Loucy (cell line): ENCODE data around the gene PRSS12.

Source experiments
- H2AFZ ChIP-seq: fragments of 200-600 bp; sonication (generic); 2 replicates; pipeline ENCODE4 v1.6.0; 2016; ENCODE audit warnings: antibody characterized with exemption, mild to moderate bottlenecking, low read length, moderate library complexity
- H3F3A ChIP-seq: fragments of 200-600 bp; 2 replicates; pipeline ENCODE4 v1.6.0; 2016; ENCODE audit warnings: antibody characterized with exemption, low read depth, mild to moderate bottlenecking
- H3K27me3 ChIP-seq: fragments of 200-600 bp; sonication (generic); 2 replicates; pipeline ENCODE4 v1.6.1; 2014; ENCODE audit warnings: low read length, mild to moderate bottlenecking; ENCODE audit not compliant: insufficient read depth, poor library complexity, severe bottlenecking
- H3K36me3 ChIP-seq: fragments of 200-600 bp; sonication (generic); 2 replicates; pipeline ENCODE4 v1.6.1; 2016; ENCODE audit warnings: low read length; ENCODE audit not compliant: insufficient read depth
- H3K4me1 ChIP-seq: fragments of 200-600 bp; sonication (generic); 2 replicates; pipeline ENCODE4 v1.5.1; 2014; ENCODE audit warnings: low read length, mild to moderate bottlenecking; ENCODE audit not compliant: insufficient read depth, poor library complexity, severe bottlenecking
- H3K4me2 ChIP-seq: fragments of 200-600 bp; sonication (generic); 2 replicates; pipeline ENCODE4 v1.6.0; 2014; ENCODE audit warnings: antibody characterized with exemption, low read length, low read depth, mild to moderate bottlenecking; ENCODE audit not compliant: poor library complexity, severe bottlenecking
- H3K4me3 ChIP-seq: fragments of 200-600 bp; sonication (generic); 2 replicates; pipeline ENCODE4 v1.5.1; 2014; ENCODE audit warnings: low read length, mild to moderate bottlenecking, mixed read lengths; ENCODE audit not compliant: poor library complexity, severe bottlenecking
- H3K79me2 ChIP-seq: fragments of 200-600 bp; sonication (generic); 2 replicates; pipeline ENCODE4 v1.6.1; 2014; ENCODE audit warnings: low read length; ENCODE audit not compliant: insufficient read depth
- H3K9ac ChIP-seq: fragments of 200-600 bp; sonication (generic); 2 replicates; pipeline ENCODE4 v1.6.0; 2014; ENCODE audit warnings: mild to moderate bottlenecking, low read depth, low read length, moderate library complexity; ENCODE audit not compliant: poor library complexity, severe bottlenecking
- H3K9me2 ChIP-seq: fragments of 200-600 bp; sonication (generic); replicated peaks from 2 replicates; pipeline ENCODE4 v1.6.1; 2016; ENCODE audit warnings: low read depth, low read length, mixed read lengths
- H3K9me3 ChIP-seq: fragments of 200-600 bp; sonication (generic); 2 replicates; pipeline ENCODE4 v1.6.1; 2014; ENCODE audit warnings: mild to moderate bottlenecking, antibody characterized with exemption, low read length, low read depth; ENCODE audit not compliant: insufficient read depth
- H4K20me1 ChIP-seq: fragments of 200-600 bp; sonication (generic); 2 replicates; pipeline ENCODE4 v1.6.0; 2014; ENCODE audit warnings: antibody characterized with exemption, low read length, mild to moderate bottlenecking; ENCODE audit not compliant: insufficient read depth, poor library complexity, severe bottlenecking
- EZH2phosphoT487 ChIP-seq: fragments of 200-600 bp; IDR thresholded peaks from 2 replicates; pipeline ENCODE4 v1.6.1; 2018; ENCODE audit warnings: antibody characterized with exemption, mild to moderate bottlenecking, moderate library complexity, borderline replicate concordance
- TF ChIP-seq, protein P1 (sequence below): fragments of 200-600 bp; sonication (generic); conservative IDR thresholded peaks from 2 replicates; pipeline ENCODE4 v1.5.1; 2014; ENCODE audit warnings: mild to moderate bottlenecking, antibody characterized with exemption, low read length

Gene PRSS12

DNA sequence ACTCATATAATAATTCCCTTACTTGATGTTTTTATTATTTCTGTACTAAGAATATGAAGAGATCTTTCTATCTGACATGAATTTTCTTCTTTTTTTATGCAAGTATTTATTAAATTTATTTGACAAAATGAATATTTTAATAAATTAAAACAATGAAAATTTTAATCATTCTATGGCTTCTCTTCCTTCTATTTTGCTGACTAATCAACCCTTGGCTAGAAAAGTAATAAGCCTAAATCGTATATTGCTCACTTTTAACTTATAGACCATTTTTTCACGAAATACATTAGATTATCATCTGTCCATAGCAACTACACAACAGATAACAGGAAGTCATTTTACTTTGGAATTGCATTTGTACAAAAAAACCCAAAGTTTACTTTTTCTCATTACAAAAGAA is 38.6 kb downstream of the PRSS12 start:
- Histone ChIP-seq H4K20me1 (no peaks in the 10 kb centered on the region), H3K4me2 (no peak overlapping the region), H3K9me3 (no peaks in the 10 kb centered on the region), H3K79me2 (no peaks in the 10 kb centered on the region), H3K4me1 (no peaks in the 10 kb centered on the region), H3K9ac (no peak overlapping the region), H3K27me3 (no peaks in the 10 kb centered on the region), H3K36me3 (no peaks in the 10 kb centered on the region), H3F3A (no peaks in the 10 kb centered on the region), H2AFZ (no peak overlapping the region), H3K9me2 (no peaks in the 10 kb centered on the region), H3K4me3 (no peak overlapping the region)
- TF ChIP-seq EZH2phosphoT487 = no peak
- TF ChIP-seq, protein P1, sequence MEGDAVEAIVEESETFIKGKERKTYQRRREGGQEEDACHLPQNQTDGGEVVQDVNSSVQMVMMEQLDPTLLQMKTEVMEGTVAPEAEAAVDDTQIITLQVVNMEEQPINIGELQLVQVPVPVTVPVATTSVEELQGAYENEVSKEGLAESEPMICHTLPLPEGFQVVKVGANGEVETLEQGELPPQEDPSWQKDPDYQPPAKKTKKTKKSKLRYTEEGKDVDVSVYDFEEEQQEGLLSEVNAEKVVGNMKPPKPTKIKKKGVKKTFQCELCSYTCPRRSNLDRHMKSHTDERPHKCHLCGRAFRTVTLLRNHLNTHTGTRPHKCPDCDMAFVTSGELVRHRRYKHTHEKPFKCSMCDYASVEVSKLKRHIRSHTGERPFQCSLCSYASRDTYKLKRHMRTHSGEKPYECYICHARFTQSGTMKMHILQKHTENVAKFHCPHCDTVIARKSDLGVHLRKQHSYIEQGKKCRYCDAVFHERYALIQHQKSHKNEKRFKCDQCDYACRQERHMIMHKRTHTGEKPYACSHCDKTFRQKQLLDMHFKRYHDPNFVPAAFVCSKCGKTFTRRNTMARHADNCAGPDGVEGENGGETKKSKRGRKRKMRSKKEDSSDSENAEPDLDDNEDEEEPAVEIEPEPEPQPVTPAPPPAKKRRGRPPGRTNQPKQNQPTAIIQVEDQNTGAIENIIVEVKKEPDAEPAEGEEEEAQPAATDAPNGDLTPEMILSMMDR = no peak

DNA sequence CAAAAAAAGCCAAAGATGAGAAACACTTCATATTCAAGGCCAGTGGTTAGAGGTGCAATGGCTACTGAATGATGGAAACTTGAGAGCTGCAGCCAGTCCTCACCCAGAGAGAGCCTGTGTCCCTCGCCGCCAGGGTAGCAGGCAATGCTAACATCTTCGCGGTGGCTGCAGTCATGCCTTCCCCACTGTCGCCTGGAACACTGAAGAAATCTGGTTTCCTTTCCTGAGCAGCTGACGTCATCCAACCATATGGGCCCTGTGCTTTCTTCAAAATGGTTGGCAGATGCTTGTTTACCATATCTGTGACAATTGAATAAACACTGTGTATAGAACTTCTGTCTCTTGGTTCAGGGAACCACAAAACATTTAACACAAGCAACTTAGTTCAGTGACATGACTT is 39.7 kb downstream of the PRSS12 start:
- no peak for TF ChIP-seq EZH2phosphoT487
- TF ChIP-seq, protein P1 = no peak
- Histone ChIP-seq H3K4me1 (no peaks in the 10 kb centered on the region), H3K9ac (no peak overlapping the region), H3K4me2 (no peak overlapping the region), H3K79me2 (no peaks in the 10 kb centered on the region), H3K36me3 (no peaks in the 10 kb centered on the region), H3K4me3 (no peak overlapping the region), H3K9me2 (no peaks in the 10 kb centered on the region), H4K20me1 (no peaks in the 10 kb centered on the region), H3K27me3 (no peaks in the 10 kb centered on the region), H3F3A (no peaks in the 10 kb centered on the region), H3K9me3 (no peaks in the 10 kb centered on the region), H2AFZ (no peak overlapping the region)

GRCh38 chr4:118308306-118309030 is 44.3 kb downstream of the PRSS12 start:
- no peaks in the 10 kb centered on the region for H3F3A ChIP-seq
- no peak for TF ChIP-seq EZH2phosphoT487
- TF ChIP-seq, protein P1 = no peak
- H3K36me3 ChIP-seq = no peaks in the 10 kb centered on the region
- no peaks in the 10 kb centered on the region for H3K4me1 ChIP-seq
- H3K9ac ChIP-seq = no peak overlapping the region
- H4K20me1 ChIP-seq = no peaks in the 10 kb centered on the region
- no peaks in the 10 kb centered on the region for H3K79me2 ChIP-seq
- H3K4me2 ChIP-seq = no peak overlapping the region
- no peak overlapping the region for H2AFZ ChIP-seq
- no peaks in the 10 kb centered on the region for H3K9me2 ChIP-seq
- H3K4me3 ChIP-seq = no peak overlapping the region
- H3K27me3 ChIP-seq = no peaks in the 10 kb centered on the region
- no peaks in the 10 kb centered on the region for H3K9me3 ChIP-seq
